Middle frontal gyrus (tissue), 1 donor: ENCODE data around the gene ANKRD16.
"Not testable (repeated sequence)": the region's sequence is repeated elsewhere in the genome, so short reads cannot be mapped to it uniquely, and the experiment has no call there.

Source experiments
- DNase-seq: peaks from one replicate; pipeline ENCODE4 v3.0.0-alpha.2; 2015; ENCODE audit warnings: low spot score; ENCODE audit errors: extremely low spot score

Gene ANKRD16

GRCh38 chr10:5876181-5876768 lies 13.4 kb downstream of the ANKRD16 start:
- no peak for DNase-seq

GRCh38 chr10:5873515-5873995 lies 16.1 kb downstream of the ANKRD16 start:
- DNase-seq, result peak; percentile 77

GRCh38 chr10:5871596-5871995 lies 18.1 kb downstream of the ANKRD16 start:
- no peak for DNase-seq

- no peak for DNase-seq
Measured at GRCh38 chr10:5869156-5869555, 20.5 kb downstream of the ANKRD16 start.

GRCh38 chr10:5868383-5868782 lies 21.3 kb downstream of the ANKRD16 start:
- not testable (repeated sequence) for DNase-seq

GRCh38 chr10:5867091-5867615 lies 22.5 kb downstream of the ANKRD16 start:
- DNase-seq, result not testable (repeated sequence)

- not testable (repeated sequence) for DNase-seq
Measured at GRCh38 chr10:5866451-5867081, 23.1 kb downstream of the ANKRD16 start.

- not testable (repeated sequence) for DNase-seq
Measured at GRCh38 chr10:5862981-5863685, 26.6 kb downstream of the ANKRD16 start.

GRCh38 chr10:5862360-5862961 lies 27.2 kb downstream of the ANKRD16 start:
- DNase-seq, result no peak

GRCh38 chr10:5860066-5860465 lies 29.6 kb downstream of the ANKRD16 start:
- no peak for DNase-seq

GRCh38 chr10:5858811-5859210 lies 30.9 kb downstream of the ANKRD16 start:
- DNase-seq, result peak; percentile 57

- no peak for DNase-seq
Measured at GRCh38 chr10:5856701-5857004, 33.0 kb downstream of the ANKRD16 start.

GRCh38 chr10:5855979-5856700 lies 33.6 kb downstream of the ANKRD16 start:
- no peak for DNase-seq

- DNase-seq, result no peak
Measured at GRCh38 chr10:5854131-5854475, 35.6 kb downstream of the ANKRD16 start.

GRCh38 chr10:5846667-5847066 lies 43.0 kb downstream of the ANKRD16 start:
- DNase-seq, result not testable (repeated sequence)

GRCh38 chr10:5844345-5845055 lies 45.2 kb downstream of the ANKRD16 start:
- DNase-seq, result no peak

GRCh38 chr10:5843686-5844344 lies 45.9 kb downstream of the ANKRD16 start:
- no peak for DNase-seq

GRCh38 chr10:5841965-5842364 lies 47.7 kb downstream of the ANKRD16 start:
- no peak for DNase-seq

- peak; percentile 22 for DNase-seq
Measured at GRCh38 chr10:5840314-5841307, 49.1 kb downstream of the ANKRD16 start.
